SK-N-SH (cell line): ENCODE measurements around the gene TGM3.

Experiments
- CTCF ChIP-seq: fragments of 200-600 bp; sonication (generic); IDR thresholded peaks from 2 replicates; pipeline ENCODE4 v1.6.1; 2017; ENCODE audit warnings: antibody characterized with exemption, mild to moderate bottlenecking, moderate library complexity
- MAX ChIP-seq: IDR thresholded peaks from 2 replicates; pipeline ENCODE4 v1.4.0; 2012; ENCODE audit warnings: low read depth
- NRF1 ChIP-seq: IDR thresholded peaks from 2 replicates; pipeline ENCODE4 v1.6.1; 2012; ENCODE audit warnings: low read depth, mild to moderate bottlenecking, low read length
- YY1 ChIP-seq: IDR thresholded peaks from 2 replicates; pipeline ENCODE4 v1.4.0; 2012; ENCODE audit warnings: low read depth, mild to moderate bottlenecking

- TF ChIP-seq CTCF: no peak
- TF ChIP-seq MAX: no peak
- no peak for TF ChIP-seq NRF1
- no peak for TF ChIP-seq YY1
Measured at GRCh38 chr20:2300420-2300819, 4.6 kb downstream of the TGM3 start.
